H1 (cell line): ENCODE data around the gene PDGFA.

Experiments used
- CTCF ChIP-seq, 3 experiments: IDR thresholded peaks; 1 replicate in 2 of 3; 2 replicates in 1 of 3; pipeline versions ENCODE4 v1.5.1 to v1.6.1; 2011; ENCODE audit warnings: low read length in 3 of 3, mild to moderate bottlenecking in 3 of 3, inconsistent platforms in 2 of 3, low read depth in 1 of 3, moderate library complexity in 1 of 3; ENCODE audit not compliant: insufficient read depth in 1 of 3; ENCODE audit errors: control extremely low read depth in 1 of 3
- EP300 ChIP-seq, 2 experiments: IDR thresholded peaks; 1 replicate in 1 of 2; 2 replicates in 1 of 2; pipeline ENCODE4 v1.6.1; 2011 to 2012; ENCODE audit warnings: low read depth in 2 of 2, low read length in 2 of 2, mild to moderate bottlenecking in 2 of 2, borderline replicate concordance in 1 of 2, inconsistent platforms in 1 of 2, moderate library complexity in 1 of 2
- MAX ChIP-seq: IDR thresholded peaks from 2 replicates; pipeline ENCODE4 v1.6.1; 2012; ENCODE audit warnings: inconsistent platforms
- POLR2A ChIP-seq, 2 experiments: IDR thresholded peaks; 1 replicate in 1 of 2; 2 replicates in 1 of 2; pipeline ENCODE4 v1.6.1; 2011; ENCODE audit warnings: low read depth in 2 of 2, low read length in 2 of 2, mild to moderate bottlenecking in 2 of 2; ENCODE audit errors: control extremely low read depth in 1 of 2

- TF ChIP-seq MAX (no peak), EP300 (IDR thresholded peaks at IDR 0.05; ENCODE audit: borderline replicate concordance in 1 of 2, low read depth in 2 of 2, low read length in 2 of 2) (no peak), POLR2A (IDR thresholded peaks at IDR 0.05; ENCODE audit: control extremely low read depth in 1 of 2, low read depth in 2 of 2, low read length in 2 of 2) (no peak), CTCF (IDR thresholded peaks at IDR 0.05; ENCODE audit: control extremely low read depth in 1 of 3, insufficient read depth in 1 of 3, low read depth in 1 of 3, low read length in 3 of 3) (no peak)
Observed at GRCh38 chr7:542713-543500, 23.3 kb upstream of the PDGFA start.
